Stimulated activated naive CD8-positive, alpha-beta T cell treated with anti-CD3 and anti-CD28 coated beads, Interleukin-15, amount 100 ng/mL, for 72 hours (primary cell): ENCODE data around the gene MLPH.

ENCODE experiments used
- ATAC-seq: fragments of 150-1000 bp; cut with Tn5 transposase; 2 replicates; pipeline ENCODE4 v1.10.0; 2021; ENCODE audit warnings: mild to moderate bottlenecking, moderate library complexity
- DNase-seq, 2 donors: peaks; one replicate each; pipeline ENCODE4 v3.0.0; 2021 to 2022
- H3K27ac Mint-ChIP-seq, 2 donors: one replicate each; pipeline ENCODE4 v1.8.0; 2022; ENCODE audit warnings: mild to moderate bottlenecking in 2 of 2, mixed read lengths in 2 of 2, moderate library complexity in 2 of 2
- H3K27me3 Mint-ChIP-seq: one replicate; pipeline ENCODE4 v1.8.0; 2022; ENCODE audit warnings: mixed read lengths
- H3K4me1 Mint-ChIP-seq: one replicate; pipeline ENCODE4 v1.8.0; 2022; ENCODE audit warnings: mild to moderate bottlenecking, mixed read lengths
- H3K4me3 Mint-ChIP-seq, 2 donors: one replicate each; pipeline ENCODE4 v1.8.0; 2022; ENCODE audit warnings: mild to moderate bottlenecking in 2 of 2, mixed read lengths in 2 of 2, moderate library complexity in 1 of 2
- H3K9me3 Mint-ChIP-seq, 2 donors: one replicate each; pipeline ENCODE4 v1.8.0; 2022; ENCODE audit warnings: mixed read lengths in 2 of 2

Gene MLPH

GRCh38 chr2:237602409-237602808, 115.4 kb downstream of the MLPH start:
- peak overlapping the region in 1 of 2 donors; percentile 44 for H3K27ac Mint-ChIP-seq
- DNase-seq (no peak), ATAC-seq (no peak)
- H3K27me3 Mint-ChIP-seq, result no peaks in the 10 kb centered on the region
- H3K9me3 Mint-ChIP-seq, result no peaks in the 10 kb centered on the region
- peaks cover 29% of the 10 kb centered on the region for H3K4me1 Mint-ChIP-seq
- H3K4me3 Mint-ChIP-seq, result no peak overlapping the region

DNA sequence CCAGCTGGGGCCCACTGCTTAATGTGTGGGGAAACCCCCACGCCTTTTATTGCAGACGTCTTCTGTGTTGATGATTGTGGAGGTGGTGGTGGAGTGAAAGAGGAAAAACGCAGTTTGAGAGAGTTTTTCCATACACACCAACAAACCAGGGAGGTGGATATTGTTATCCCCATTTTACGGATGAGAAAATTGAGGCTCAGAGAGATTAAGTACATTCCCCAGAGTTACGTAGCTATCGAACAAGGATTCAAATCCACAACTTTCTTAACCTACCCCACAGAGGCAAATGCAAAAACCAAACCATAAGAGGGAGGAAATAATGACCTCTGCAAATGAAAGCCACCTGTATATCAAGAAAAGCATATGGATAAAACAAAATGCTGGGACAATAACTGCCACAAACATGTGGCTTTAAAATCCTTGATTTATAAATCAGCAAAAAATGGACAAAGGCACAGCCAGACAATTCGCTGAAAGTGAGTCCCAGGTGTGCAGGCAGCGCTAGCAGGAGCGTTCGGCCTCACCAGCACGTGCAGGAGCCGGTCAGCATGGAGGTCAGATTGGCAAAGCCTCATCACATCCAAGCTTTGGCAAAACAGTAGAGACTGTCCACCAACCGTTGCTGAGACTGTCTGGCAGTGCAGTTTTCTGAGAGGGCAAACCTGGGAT, 116.1 kb downstream of the MLPH start:
- DNase-seq (no peak), ATAC-seq (no peak)
- peak overlapping the region; percentile 72 to 74 for H3K4me3 Mint-ChIP-seq

GRCh38 chr2:237603718-237604362, 116.8 kb downstream of the MLPH start:
- peak overlapping the region; percentile 43 to 91 for H3K27ac Mint-ChIP-seq
- peak; percentile 94 for ATAC-seq
- peak; percentile 23 to 37 for DNase-seq
- H3K27me3 Mint-ChIP-seq, result no peaks in the 10 kb centered on the region
- H3K4me1 Mint-ChIP-seq, result peaks cover 20% of the 10 kb centered on the region
- no peaks in the 10 kb centered on the region for H3K9me3 Mint-ChIP-seq
- peak overlapping the region; percentile 72 to 74 for H3K4me3 Mint-ChIP-seq

More for the DNA sequence above, 116.1 kb downstream of the MLPH start:
- peaks cover 27% of the 10 kb centered on the region for H3K4me1 Mint-ChIP-seq
- H3K9me3 Mint-ChIP-seq, result no peaks in the 10 kb centered on the region
- no peaks in the 10 kb centered on the region for H3K27me3 Mint-ChIP-seq
- H3K27ac Mint-ChIP-seq, result peak overlapping the region; percentile 43 to 91

DNA sequence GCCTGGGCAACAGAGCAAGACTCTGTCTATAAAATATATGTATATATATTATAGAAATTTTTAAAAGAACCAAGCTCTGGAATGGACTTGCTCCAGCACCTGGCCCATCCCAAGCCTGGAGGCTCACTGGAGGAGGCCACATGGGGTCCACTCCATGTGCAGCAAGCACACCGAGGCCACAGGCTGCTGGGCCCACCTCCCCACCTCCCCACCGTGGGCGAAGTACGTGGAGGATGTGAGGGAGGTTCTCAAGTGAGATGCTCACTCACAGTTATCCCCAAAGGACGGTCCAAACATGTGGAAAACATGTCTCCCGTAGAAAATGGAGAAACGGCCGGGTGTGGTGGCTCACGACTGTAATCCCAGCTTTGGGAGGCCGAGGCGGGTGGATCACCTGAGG, 117.3 kb downstream of the MLPH start:
- H3K9me3 Mint-ChIP-seq, result no peaks in the 10 kb centered on the region
- ATAC-seq (no peak), DNase-seq (no peak)
- peak overlapping the region; percentile 72 to 74 for H3K4me3 Mint-ChIP-seq
- peaks cover 20% of the 10 kb centered on the region for H3K4me1 Mint-ChIP-seq
- no peaks in the 10 kb centered on the region for H3K27me3 Mint-ChIP-seq
- H3K27ac Mint-ChIP-seq, result no peak overlapping the region
